Activated CD4-positive, alpha-beta T cell treated with anti-CD3 and anti-CD28 coated beads, Interleukin-2, Interleukin-6, amounts not matched to agents 100 ng/mL and 50 ng/mL, durations not matched to agents 16 hours and 8 hours (primary cell): ENCODE data around the gene CARS1.

Experiments used
- DNase-seq: peaks from one replicate; pipeline ENCODE4 v3.0.0-alpha.2; 2020

CARS1 gene

DNA sequence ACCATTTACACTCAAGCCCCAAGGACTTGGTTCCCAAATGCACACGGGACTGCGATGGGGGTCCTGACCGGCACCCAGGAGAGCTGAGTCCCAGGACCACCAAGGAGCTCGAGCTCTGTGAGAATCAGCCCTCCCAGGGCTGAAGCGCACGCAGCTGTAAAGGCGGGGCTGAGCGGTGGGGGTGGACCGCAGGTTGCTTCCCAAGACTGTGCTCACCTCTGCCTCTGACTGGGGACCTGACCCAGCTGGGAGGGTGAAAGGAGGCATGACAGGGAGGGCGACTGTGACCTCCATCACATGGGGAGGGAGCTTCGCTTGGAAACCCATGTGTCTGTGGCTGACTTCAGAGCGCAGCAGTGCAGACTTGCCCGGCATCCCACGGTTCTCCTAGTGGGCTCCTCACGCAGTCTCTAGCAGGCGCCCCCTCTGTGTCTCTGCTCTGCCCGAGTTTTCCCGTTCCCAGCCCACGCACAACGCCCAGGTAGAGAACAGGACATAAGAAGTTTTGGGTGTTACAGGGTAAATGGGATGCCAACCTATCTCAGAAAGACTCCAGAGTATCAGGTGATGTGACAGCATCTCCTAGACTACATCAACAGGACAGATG lies 49.7 kb downstream of the CARS1 start:
- no peak for DNase-seq

DNA sequence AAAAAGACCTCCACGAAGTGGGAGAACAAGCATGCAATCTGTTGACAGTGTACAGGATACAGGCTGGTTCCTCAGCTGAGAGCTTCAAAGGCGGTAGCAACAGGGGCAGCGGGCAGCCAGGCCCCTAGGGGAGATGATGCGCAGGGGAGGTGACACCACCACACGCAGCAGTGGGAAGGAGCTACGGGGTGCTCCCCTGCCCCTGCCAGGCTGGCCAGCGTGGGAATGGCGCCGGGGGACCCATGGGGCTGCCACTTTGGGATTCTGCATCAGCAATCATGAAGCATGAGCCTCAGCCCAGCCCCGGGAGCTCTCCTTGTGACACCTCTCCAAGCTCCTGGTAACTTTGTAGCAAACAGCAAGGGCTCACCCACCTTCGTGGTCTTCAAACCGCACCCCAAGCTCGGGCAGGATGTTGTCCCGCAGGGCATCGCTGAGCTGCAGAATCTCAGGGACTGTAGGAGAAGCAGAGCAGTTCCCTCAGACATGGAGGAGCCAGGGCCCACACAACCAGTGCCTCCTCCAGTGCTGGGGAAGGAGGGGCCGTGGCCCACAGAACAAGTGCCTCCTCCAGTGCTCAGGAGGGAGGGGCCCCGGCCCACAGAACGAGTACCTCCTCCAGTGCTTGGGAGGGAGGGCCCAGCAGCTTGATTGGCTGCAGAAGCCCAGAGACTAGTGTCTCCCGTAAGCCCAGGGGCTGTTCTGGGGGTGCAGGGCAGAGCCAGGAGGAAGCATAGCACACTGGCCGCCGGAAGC lies 50.5 kb downstream of the CARS1 start:
- no peak for DNase-seq

- DNase-seq = no peak
These were observed 52.7 kb downstream of the CARS1 start for GRCh38 chr11:3004481-3004880.

- DNase-seq = no peak
These were observed 53.6 kb downstream of the CARS1 start for GRCh38 chr11:3003396-3004231.

- DNase-seq = no peak
These were observed 54.4 kb downstream of the CARS1 start for GRCh38 chr11:3002871-3003270.

GRCh38 chr11:3002351-3002861 lies 54.8 kb downstream of the CARS1 start:
- DNase-seq = no peak

GRCh38 chr11:3001496-3001895 lies 55.7 kb downstream of the CARS1 start:
- no peak for DNase-seq

DNA sequence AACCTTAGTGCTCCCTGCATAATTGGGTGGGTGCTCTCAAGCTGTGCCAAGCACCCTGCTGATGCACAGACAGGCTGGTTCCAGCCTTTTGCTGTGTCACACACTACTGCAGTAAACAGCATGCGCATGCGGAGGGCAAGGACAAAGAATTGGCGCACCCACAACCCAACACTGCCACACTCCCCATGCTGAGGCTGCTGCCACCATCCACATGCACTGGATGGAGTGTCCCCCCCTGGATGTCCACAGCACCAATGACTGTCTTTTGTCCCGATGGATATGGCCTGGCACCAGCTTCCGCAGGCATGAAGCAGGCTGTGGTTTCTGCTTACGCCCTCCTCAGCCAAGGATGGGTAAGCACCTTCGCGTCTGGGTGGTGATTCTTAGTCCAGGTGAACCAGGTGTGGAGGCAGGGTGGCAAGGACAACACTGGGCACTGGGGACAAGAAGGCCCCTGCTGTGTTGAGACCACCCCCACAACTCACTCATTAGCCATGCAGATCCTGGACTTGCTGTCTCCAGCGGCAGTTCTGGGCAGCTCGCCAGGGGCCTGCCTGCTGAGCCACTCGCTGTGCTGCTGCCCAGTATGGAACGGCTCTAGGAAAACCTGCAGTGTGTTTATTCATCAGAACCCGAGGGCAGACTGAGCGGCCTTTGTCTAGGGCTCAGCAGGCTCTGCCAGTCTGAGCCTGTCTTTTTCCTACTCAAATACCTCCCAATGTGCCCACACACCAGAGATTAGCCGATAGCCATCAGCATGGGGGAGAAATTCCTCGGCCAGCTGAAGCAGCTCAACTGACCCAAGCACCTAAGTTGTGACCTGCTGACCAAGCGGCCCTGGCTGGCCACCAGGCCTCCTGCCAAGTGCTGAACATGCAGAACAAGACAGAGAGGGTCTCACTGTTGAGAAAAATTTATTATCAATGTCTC lies 56.9 kb downstream of the CARS1 start:
- DNase-seq = no peak

GRCh38 chr11:2999464-2999998 lies 57.7 kb downstream of the CARS1 start:
- no peak for DNase-seq

GRCh38 chr11:2998073-2998850 lies 59.0 kb downstream of the CARS1 start:
- no peak for DNase-seq

DNA sequence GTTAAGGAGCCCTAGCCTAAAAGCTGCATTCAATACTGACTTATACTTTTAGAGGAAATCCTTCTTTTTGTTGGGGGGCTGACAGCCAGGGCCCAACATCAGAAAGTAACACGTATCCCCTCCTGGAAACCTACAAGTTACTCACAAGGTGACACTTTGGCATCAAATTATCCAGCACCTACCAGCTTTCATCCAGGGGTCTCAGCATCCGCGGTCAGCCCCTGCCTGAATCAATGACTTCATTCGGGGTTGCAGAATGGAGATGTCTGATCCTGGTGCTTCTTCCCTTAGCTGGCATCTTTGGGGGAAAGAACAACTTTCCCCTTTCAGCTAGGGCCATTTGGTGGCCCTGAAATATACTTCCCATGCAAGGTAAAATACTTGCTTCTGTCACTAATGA lies 59.8 kb downstream of the CARS1 start:
- no peak for DNase-seq

DNA sequence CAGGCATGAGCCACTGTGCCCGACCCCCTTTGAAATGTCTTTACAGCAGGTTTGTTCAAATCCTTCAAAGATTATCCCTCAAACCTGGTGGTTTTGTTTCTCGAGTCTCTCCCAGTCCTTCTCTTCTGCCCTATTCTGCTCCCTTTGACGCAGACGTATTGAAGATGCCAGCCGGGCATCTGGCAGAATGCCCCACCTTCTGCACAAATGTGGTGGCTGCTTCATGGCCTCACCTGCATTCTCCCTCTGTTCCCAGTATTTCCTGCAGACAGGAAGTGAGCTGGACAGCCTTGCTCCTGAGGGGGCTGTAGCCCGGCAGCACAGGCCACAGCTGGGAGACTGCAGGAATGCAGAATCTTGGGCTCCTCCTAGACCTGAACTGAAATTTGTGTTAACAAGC lies 60.2 kb downstream of the CARS1 start:
- no peak for DNase-seq

DNA sequence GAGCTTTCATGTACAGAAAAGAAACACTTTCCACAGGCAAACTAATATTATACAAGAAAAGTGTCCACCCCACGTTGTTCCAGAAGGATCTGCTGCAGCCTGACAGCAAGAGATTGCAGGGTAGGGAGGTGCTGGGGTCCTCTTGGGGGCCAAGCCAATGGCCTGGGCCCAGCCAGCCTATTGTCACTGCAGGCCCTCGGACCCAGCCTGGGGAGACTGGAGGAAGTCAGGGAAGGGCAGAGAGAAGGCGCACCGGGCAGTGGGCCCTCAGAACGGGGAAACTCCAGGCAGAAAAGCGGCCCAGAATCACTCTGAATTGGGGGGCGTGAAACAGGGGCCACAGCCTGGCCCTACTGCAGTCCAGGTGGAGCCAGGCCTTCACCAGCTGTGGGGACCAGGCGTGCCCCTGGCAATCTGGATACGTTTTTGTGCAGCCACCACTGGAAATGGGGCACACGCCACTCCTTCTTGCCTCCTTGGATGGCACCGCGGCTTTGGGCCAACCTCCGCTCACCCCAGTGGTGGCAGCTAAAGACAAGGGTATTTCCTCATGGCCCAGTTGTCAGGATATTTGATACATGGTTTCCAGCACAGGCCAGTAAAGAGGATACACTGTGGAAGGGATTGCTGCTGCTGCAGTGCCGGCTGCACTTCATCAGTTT lies 61.2 kb downstream of the CARS1 start:
- DNase-seq = no peak

DNA sequence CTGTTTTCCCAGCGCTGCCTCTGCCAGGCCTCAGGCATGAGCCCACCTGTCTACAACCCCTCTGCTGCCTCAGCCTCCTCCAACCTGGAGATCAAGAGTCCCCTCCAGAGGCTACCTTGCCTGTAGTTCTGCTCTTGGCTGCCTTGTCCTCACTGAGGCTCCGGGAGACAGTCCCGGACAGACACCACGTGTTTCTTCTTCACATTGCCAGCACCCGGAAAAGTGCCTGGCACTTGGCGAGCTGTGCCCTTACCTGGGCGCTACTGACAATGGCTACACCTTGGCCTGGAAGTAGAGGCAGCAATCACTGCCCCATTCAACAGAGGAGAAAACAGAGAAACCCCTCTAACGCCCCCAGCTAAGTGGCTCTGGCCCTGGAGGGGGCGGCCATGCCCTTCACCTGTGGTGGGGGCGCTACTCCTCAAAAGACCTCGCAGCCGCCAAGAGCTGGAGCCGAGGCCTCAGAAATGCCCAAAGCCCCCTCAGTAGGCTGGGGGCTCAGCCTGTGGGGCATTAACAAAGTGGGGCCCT lies 62.1 kb downstream of the CARS1 start:
- DNase-seq = no peak

DNA sequence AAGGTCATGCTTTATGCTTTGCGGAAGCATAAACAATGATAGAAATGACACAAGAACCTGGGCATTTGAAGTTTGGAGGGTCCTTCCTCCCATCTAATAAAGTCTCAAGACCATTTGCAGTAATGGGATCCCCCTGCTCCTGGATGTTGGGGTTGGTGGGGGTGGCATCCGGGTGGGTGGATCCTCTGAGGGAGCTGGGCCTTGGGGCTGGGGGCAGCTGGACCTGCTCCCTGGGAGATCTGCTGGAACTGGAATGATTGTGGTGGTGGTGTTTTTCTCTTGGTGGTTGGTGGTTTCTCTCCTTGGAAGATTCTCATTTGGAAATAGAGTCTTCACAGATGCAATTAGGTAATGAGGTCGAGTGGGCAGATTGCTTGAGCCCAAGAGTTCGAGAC lies 62.9 kb downstream of the CARS1 start:
- DNase-seq = no peak

DNA sequence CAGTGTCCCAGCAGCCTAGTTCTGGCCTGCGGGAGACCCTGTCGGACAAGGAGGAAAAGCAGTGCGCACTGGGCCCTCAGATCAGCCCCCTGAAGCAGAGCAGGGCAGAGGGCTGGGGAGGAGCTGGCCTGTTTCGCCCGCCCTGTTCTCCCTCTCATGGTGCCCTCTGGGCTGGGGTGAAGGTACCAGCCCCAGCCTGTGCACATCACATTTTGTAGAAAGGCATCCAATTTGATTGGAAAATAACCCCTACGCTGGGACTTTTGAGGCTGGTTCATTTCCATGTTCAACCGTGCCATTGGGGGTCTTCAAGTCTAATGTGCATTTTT lies 64.3 kb downstream of the CARS1 start:
- no peak for DNase-seq

- DNase-seq = peak; percentile 98
These were observed 64.8 kb downstream of the CARS1 start, which contains the start of gene NAP1L4 for GRCh38 chr11:2992234-2992996. TSS of gene NAP1L4 (minus strand) at chr11:2992329. CDS start at chr11:2979220, 13,109 bp downstream.

GRCh38 chr11:2991452-2992233 lies 65.6 kb downstream of the CARS1 start:
- DNase-seq = no peak
